A673 (cell line): ENCODE results near the gene L2HGDH. TPM values are rescaled to one million over a fixed set of nuclear protein-coding genes. Genes with fewer than 3 reads are reported as not detected.
A peak's percentile ranks its signal among the peaks of the same experiment; 100 is the strongest.

Experiments
- BruUV-seq: library from RNA; stranded (reverse); fragments of 400-500 nt; replicated peaks from 2 replicates; lab custom pipeline; 2021; lab: Mats Ljungman, UMichigan
- CTCF ChIA-PET: fragments of 300-600 bp; sonication (Branson Sonifier 250); formaldehyde crosslinking; loops from one replicate; lab custom pipeline; 2022; ENCODE audit warnings: antibody characterized with exemption; lab: Charles Lee
- POLR2A ChIA-PET: fragments of 300-600 bp; sonication (Branson Sonifier 250); formaldehyde crosslinking; loops from one replicate; lab custom pipeline; 2022; ENCODE audit warnings: antibody characterized with exemption; ENCODE audit not compliant: low non-redundant PET; lab: Charles Lee
- DNase-seq: peaks from one replicate; pipeline ENCODE4 v3.0.0-alpha.2; 2015; ENCODE audit warnings: low spot score
- H3K27ac ChIP-seq: fragments of 200-600 bp; sonication (generic); 2 replicates; pipeline ENCODE4 v1.5.1; 2016; ENCODE audit warnings: mixed run types, low read depth, mild to moderate bottlenecking, mixed read lengths, antibody characterized with exemption, low read length; ENCODE audit not compliant: poor library complexity, severe bottlenecking
- H3K27me3 ChIP-seq: fragments of 200-600 bp; sonication (generic); replicated peaks from 2 replicates; pipeline ENCODE4 v1.6.1; 2017; ENCODE audit warnings: mixed run types, low read depth, mild to moderate bottlenecking, mixed read lengths, antibody characterized with exemption, low read length; ENCODE audit not compliant: insufficient read depth, poor library complexity
- H3K36me3 ChIP-seq: fragments of 200-600 bp; sonication (generic); 2 replicates; pipeline ENCODE4 v1.6.1; 2016; ENCODE audit warnings: mixed run types, mild to moderate bottlenecking, mixed read lengths, antibody characterized with exemption, low read length; ENCODE audit not compliant: insufficient read depth, poor library complexity, severe bottlenecking
- H3K4me1 ChIP-seq: fragments of 200-600 bp; sonication (generic); 2 replicates; pipeline ENCODE4 v1.6.1; 2017; ENCODE audit warnings: mixed run types, mild to moderate bottlenecking, mixed read lengths, antibody characterized with exemption, low read length; ENCODE audit not compliant: insufficient read depth, poor library complexity, severe bottlenecking
- H3K4me3 ChIP-seq: fragments of 200-600 bp; sonication (generic); 2 replicates; pipeline ENCODE4 v1.5.1; 2016; ENCODE audit warnings: low read depth, mixed run types, mild to moderate bottlenecking, mixed read lengths, low read length; ENCODE audit not compliant: poor library complexity, severe bottlenecking
- H3K9me3 ChIP-seq: fragments of 200-600 bp; sonication (generic); 2 replicates; pipeline ENCODE4 v1.6.1; 2016; ENCODE audit warnings: mixed run types, low read depth, mild to moderate bottlenecking, mixed read lengths, antibody characterized with exemption, low read length; ENCODE audit not compliant: poor library complexity, severe bottlenecking
- EZH2 ChIP-seq: fragments of 200-600 bp; sonication (generic); IDR thresholded peaks from 2 replicates; pipeline ENCODE4 v1.6.1; 2017; ENCODE audit warnings: borderline replicate concordance, low read depth, mild to moderate bottlenecking, mixed read lengths, antibody characterized with exemption, low read length; ENCODE audit not compliant: poor library complexity, severe bottlenecking
- intact Hi-C: fragments of 100-400 bp; cut with micrococcal nuclease; formaldehyde crosslinking; loops from one replicate; pipeline ENCODE4 v1.10.0; 2022; ENCODE audit not compliant: unreplicated experiment
- total RNA-seq: library from RNA; stranded (reverse); gene quantifications from 2 replicates; pipeline ENCODE4 v1.2.3, GENCODE V29; 2021
- TF ChIP-seq, protein P1 (sequence below): fragments of 300-800, 200-600 bp; sonication (generic); conservative IDR thresholded peaks from 2 replicates; pipeline ENCODE4 v1.5.1; 2017; ENCODE audit warnings: low read depth, mild to moderate bottlenecking, antibody characterized with exemption, low read length, moderate library complexity, mixed read lengths

L2HGDH gene
- total RNA-seq, 1 experiment from 2014 or later, result 17.4 TPM

DNA sequence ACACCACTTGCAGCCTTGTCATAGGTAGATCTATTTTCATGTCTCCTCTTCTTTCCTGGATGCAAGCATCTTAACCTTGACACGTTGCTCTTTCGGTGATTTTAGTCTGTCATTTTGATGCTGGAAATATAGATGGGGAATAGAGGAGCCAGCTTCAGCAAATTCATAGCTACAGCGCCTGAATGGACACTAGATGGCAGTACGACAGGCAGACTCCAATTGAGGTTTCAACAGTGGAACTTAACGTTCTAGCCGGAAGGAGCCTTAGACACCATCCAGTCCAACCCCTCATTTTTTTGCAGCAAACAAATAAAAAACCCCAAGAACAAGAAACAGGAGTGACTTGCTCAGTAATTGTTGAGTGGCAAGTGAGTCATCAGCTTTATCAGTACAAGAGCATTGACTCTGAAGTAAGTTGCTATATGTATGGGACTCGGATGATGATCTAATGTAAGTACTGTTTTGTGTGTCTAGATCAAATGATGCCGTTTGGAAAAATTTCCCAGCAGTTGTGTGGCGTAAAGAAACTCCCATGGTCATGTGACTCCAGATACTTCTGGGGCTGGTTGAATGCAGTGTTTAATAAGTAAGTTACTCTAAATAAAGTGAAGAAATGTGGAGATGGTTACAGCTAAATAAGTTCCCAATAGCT lies 9.1 kb upstream of the L2HGDH start:
- ChIA-PET POLR2A (no interaction called here), CTCF (interaction anchor here (0.6 to 1.4 kb wide), 3 partner anchors 11 to 227 kb away, joined by 3 to 7 read pairs (median 6); partner anchors contain the start of gene MAP4K5)
- intact Hi-C loops, result loop anchor here (1.0 to 5.0 kb wide), 2 partner anchors 211 to 456 kb away; partner anchors contain the start of gene MAP4K5
- Histone ChIP-seq H3K27me3 (no peaks in the 10 kb centered on the region), H3K9me3 (no peaks in the 10 kb centered on the region), H3K4me3 (peak overlapping the region; percentile 34), H3K27ac (peak overlapping the region; percentile 60), H3K36me3 (peaks cover 6% of the 10 kb centered on the region), H3K4me1 (no peaks in the 10 kb centered on the region)
- TF ChIP-seq, protein P1, sequence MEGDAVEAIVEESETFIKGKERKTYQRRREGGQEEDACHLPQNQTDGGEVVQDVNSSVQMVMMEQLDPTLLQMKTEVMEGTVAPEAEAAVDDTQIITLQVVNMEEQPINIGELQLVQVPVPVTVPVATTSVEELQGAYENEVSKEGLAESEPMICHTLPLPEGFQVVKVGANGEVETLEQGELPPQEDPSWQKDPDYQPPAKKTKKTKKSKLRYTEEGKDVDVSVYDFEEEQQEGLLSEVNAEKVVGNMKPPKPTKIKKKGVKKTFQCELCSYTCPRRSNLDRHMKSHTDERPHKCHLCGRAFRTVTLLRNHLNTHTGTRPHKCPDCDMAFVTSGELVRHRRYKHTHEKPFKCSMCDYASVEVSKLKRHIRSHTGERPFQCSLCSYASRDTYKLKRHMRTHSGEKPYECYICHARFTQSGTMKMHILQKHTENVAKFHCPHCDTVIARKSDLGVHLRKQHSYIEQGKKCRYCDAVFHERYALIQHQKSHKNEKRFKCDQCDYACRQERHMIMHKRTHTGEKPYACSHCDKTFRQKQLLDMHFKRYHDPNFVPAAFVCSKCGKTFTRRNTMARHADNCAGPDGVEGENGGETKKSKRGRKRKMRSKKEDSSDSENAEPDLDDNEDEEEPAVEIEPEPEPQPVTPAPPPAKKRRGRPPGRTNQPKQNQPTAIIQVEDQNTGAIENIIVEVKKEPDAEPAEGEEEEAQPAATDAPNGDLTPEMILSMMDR, result peak; percentile 98
- TF ChIP-seq EZH2, result no peak
- BruUV-seq, result no TSS peak
- peak; percentile 93 for DNase-seq

DNA sequence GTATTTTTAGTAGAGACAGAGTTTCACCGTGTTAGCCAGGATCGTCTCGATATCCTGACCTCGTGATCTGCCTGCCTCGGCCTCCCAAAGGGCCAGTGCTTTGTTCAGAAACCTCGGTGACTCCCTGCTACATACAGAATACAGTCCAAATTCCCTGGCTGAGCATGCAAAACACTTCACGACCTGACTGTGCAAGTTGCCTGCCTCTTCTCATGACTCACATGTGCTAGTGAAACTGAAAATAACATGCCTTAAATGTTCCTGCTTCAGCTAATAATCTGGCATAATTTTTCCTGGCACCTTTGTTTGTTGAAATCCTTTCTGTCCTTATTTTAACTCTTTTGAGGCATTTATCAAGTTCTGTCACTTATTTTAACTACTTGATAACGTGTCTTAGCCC lies 8.3 kb upstream of the L2HGDH start:
- no TSS peak for BruUV-seq
- CTCF ChIA-PET, result interaction anchor here (1.0 to 1.4 kb wide), 2 partner anchors 212 to 227 kb away, joined by 3 to 6 read pairs; partner anchors contain the start of gene MAP4K5
- intact Hi-C loops, result loop anchor here (5.0 kb wide), 1 partner anchor 457 kb away; no protein-coding TSS in a partner anchor
- Histone ChIP-seq H3K27ac (no peak overlapping the region), H3K36me3 (peaks cover 6% of the 10 kb centered on the region), H3K27me3 (no peaks in the 10 kb centered on the region), H3K9me3 (no peaks in the 10 kb centered on the region), H3K4me3 (no peak overlapping the region), H3K4me1 (no peaks in the 10 kb centered on the region)
- POLR2A ChIA-PET, result interaction anchor here (0.7 kb wide), 1 partner anchor 15 kb away, joined by 4 read pairs; no protein-coding TSS in a partner anchor
- DNase-seq, result no peak
- TF ChIP-seq EZH2, result no peak
- TF ChIP-seq, protein P1, result no peak

DNA sequence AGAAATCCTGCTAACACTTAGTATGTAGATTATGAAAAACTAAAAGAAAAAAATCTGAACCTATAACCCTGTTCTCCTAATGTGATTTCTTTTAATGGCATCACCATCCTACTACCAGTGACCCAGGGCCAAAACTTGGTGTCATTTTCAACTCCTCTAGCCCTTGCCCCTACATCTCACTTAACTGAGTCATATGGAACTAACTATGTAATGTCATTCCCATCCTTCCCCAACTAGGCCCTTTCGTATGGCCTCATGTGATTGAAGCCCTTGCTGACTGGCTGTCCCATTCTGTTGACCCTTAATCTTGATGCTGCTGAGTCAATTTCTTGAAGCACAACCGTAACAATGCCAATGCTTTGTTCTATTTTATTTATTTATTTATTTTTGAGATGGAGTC lies 7.7 kb upstream of the L2HGDH start:
- CTCF ChIA-PET, result no interaction called here
- Histone ChIP-seq H3K4me1 (no peaks in the 10 kb centered on the region), H3K27me3 (no peaks in the 10 kb centered on the region), H3K27ac (no peak overlapping the region), H3K36me3 (peaks cover 6% of the 10 kb centered on the region), H3K4me3 (no peak overlapping the region), H3K9me3 (no peaks in the 10 kb centered on the region)
- no peak for TF ChIP-seq EZH2
- TF ChIP-seq, protein P1, result no peak
- intact Hi-C loops, result loop anchor here (5.0 kb wide), 1 partner anchor 458 kb away; no protein-coding TSS in a partner anchor
- no TSS peak for BruUV-seq
- DNase-seq, result no peak
- POLR2A ChIA-PET, result no interaction called here
